ENCODE results near the gene PALS1.

PALS1 gene

DNA sequence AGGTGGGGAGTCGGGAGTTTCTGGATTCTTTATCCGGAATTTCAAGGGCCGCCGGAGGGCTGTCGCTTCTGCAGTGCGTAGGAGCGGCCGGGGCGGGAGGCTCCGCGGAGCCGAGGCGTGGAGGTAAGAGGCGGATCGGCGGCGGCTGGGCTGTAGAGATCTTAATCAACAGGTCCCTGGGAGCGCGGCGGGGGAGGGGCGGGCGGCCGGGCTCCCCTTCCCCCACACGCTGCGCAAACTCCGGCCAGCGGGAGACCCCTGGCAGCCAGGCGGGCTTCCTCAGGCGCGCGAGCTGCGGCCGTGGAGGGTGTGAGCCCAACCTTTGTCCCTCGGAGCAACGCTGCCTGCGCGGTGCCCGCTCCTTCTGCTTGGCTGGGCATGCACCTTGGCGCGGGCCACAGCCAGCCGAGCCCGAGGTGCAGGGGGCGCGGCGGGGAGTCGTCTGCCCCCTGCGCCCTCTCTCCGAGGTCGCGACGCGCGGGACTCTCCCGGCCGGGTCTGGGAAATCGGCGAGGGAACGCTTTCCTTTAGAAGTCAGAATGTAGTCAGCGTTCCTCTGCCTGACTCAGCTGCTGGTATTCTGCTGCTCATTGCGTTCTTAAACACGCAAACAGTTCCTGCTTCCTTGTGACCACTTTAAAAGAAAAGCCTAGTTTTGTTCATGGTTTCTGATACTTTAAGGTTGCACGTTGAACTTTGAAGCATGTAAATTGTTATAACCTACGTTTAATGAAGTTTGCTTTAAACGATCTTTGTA is at the start of gene PALS1:
Gene PALS1 (plus strand): TSS at position 25 of the 757 bp plus-strand sequence. CDS start 37,736 bp downstream, outside the sequence.
- H3K36me3 ChIP-seq (replicated peaks; ENCODE audit: insufficient read depth, low read length), result no peaks in the 10 kb centered on the region
- no peaks in the 10 kb centered on the region for H3K4me1 ChIP-seq (ENCODE audit: low read length)
- H3F3A ChIP-seq (ENCODE audit: insufficient read depth, low read length), result no peaks in the 10 kb centered on the region
- H3K9me2 ChIP-seq (replicated peaks; ENCODE audit: insufficient read depth, low read length), result no peaks in the 10 kb centered on the region
- H3K9ac ChIP-seq (ENCODE audit: low read length), result peak within 1 kb of the TSS; percentile 69
- no peaks in the 10 kb centered on the region for H3K9me3 ChIP-seq (replicated peaks; ENCODE audit: insufficient read depth, low read length)
- DNase-seq, result no peak
- peak within 1 kb of the TSS; percentile 87 for H2AFZ ChIP-seq (ENCODE audit: low read length)
- TF ChIP-seq EZH2 (optimal IDR thresholded peaks at IDR 0.05; ENCODE audit: low read depth, low read length), result no peak
- no peak for TF ChIP-seq EZH2phosphoT487 (IDR thresholded peaks at IDR 0.05; ENCODE audit: low read length)
- no peak for TF ChIP-seq CTCF (IDR thresholded peaks at IDR 0.05; ENCODE audit: low read length)
- H3K4me2 ChIP-seq (ENCODE audit: low read depth, low read length), result peak within 1 kb of the TSS; percentile 86
- H4K20me1 ChIP-seq (ENCODE audit: insufficient read depth, low read length), result no peaks in the 10 kb centered on the region
- H3K4me3 ChIP-seq (ENCODE audit: low read length), result peak within 1 kb of the TSS; percentile 82
- H3K79me2 ChIP-seq (ENCODE audit: low read length), result peaks cover 44% of the 10 kb centered on the region
- H3K27ac ChIP-seq (ENCODE audit: low read length), result peak within 1 kb of the TSS; percentile 66; the same call in 1 of the 2 replicates
- H3K27me3 ChIP-seq (replicated peaks; ENCODE audit: insufficient read depth, low read length), result no peaks in the 10 kb centered on the region

GRCh38 chr14:67191768-67192290 is 49.4 kb upstream of the PALS1 start:
- no peaks in the 10 kb centered on the region for H3K36me3 ChIP-seq (replicated peaks; ENCODE audit: insufficient read depth, low read length)
- no peaks in the 10 kb centered on the region for H4K20me1 ChIP-seq (ENCODE audit: insufficient read depth, low read length)
- no peak overlapping the region for H3K4me2 ChIP-seq (ENCODE audit: low read depth, low read length)
- no peak overlapping the region for H2AFZ ChIP-seq (ENCODE audit: low read length)
- H3K4me1 ChIP-seq (ENCODE audit: low read length), result peaks cover 19% of the 10 kb centered on the region
- H3K9ac ChIP-seq (ENCODE audit: low read length), result no peak overlapping the region
- no peak for TF ChIP-seq EZH2 (optimal IDR thresholded peaks at IDR 0.05; ENCODE audit: low read depth, low read length)
- no peak for TF ChIP-seq EZH2phosphoT487 (IDR thresholded peaks at IDR 0.05; ENCODE audit: low read length)
- TF ChIP-seq CTCF (IDR thresholded peaks at IDR 0.05; ENCODE audit: low read length), result no peak
- DNase-seq, result no peak
- peaks cover 22% of the 10 kb centered on the region for H3F3A ChIP-seq (ENCODE audit: insufficient read depth, low read length)
- no peaks in the 10 kb centered on the region for H3K9me2 ChIP-seq (replicated peaks; ENCODE audit: insufficient read depth, low read length)
- no peaks in the 10 kb centered on the region for H3K9me3 ChIP-seq (replicated peaks; ENCODE audit: insufficient read depth, low read length)
- no peaks in the 10 kb centered on the region for H3K27me3 ChIP-seq (replicated peaks; ENCODE audit: insufficient read depth, low read length)
- H3K4me3 ChIP-seq (ENCODE audit: low read length), result no peak overlapping the region
- no peak overlapping the region for H3K27ac ChIP-seq (ENCODE audit: low read length)
- H3K79me2 ChIP-seq (ENCODE audit: low read length), result no peaks in the 10 kb centered on the region

DNA sequence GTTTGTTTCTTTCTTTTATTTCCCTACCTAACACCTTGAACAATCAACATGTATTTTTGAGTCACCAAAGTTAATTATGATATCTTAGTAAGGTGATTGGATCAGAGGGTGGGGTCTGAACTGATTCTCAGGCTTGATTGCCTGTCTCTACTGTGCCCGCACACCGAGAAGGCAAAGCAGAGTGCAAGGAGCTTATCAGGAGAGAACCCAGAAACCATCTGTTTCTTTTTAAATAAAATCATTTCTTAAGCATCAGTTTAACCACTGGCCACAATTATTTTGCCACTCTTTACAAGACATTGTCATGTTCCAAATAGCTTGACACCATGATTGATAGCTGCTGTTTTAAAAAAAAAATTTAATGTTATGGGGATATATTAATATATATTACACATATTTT is 48.9 kb upstream of the PALS1 start:
- Histone ChIP-seq H3K27me3 (replicated peaks; ENCODE audit: insufficient read depth, low read length) (no peaks in the 10 kb centered on the region), H3F3A (ENCODE audit: insufficient read depth, low read length) (peaks cover 17% of the 10 kb centered on the region), H3K9me2 (replicated peaks; ENCODE audit: insufficient read depth, low read length) (no peaks in the 10 kb centered on the region), H3K9ac (ENCODE audit: low read length) (no peak overlapping the region), H3K27ac (ENCODE audit: low read length) (no peak overlapping the region), H2AFZ (ENCODE audit: low read length) (no peak overlapping the region), H3K9me3 (replicated peaks; ENCODE audit: insufficient read depth, low read length) (no peaks in the 10 kb centered on the region), H3K79me2 (ENCODE audit: low read length) (no peaks in the 10 kb centered on the region), H3K36me3 (replicated peaks; ENCODE audit: insufficient read depth, low read length) (no peaks in the 10 kb centered on the region), H3K4me1 (ENCODE audit: low read length) (peaks cover 16% of the 10 kb centered on the region), H3K4me2 (ENCODE audit: low read depth, low read length) (no peak overlapping the region), H4K20me1 (ENCODE audit: insufficient read depth, low read length) (no peaks in the 10 kb centered on the region), H3K4me3 (ENCODE audit: low read length) (no peak overlapping the region)
- TF ChIP-seq CTCF (IDR thresholded peaks at IDR 0.05; ENCODE audit: low read length) (no peak), EZH2 (optimal IDR thresholded peaks at IDR 0.05; ENCODE audit: low read depth, low read length) (no peak)
- no peak for DNase-seq
